NCI-H2196 treated with DMSO at 0.1 percent for 48 hours (cell line): Measurements from ENCODE around the gene CLASP1.
"Not testable (repeated sequence)": the region's sequence is repeated elsewhere in the genome, so short reads cannot be mapped to it uniquely, and the experiment has no call there.

Source experiments
- DNase-seq: peaks from one replicate; lab custom pipeline; 2025; ENCODE audit not compliant: unreplicated experiment; lab: John Stamatoyannopoulos, UW

CLASP1 gene

DNA sequence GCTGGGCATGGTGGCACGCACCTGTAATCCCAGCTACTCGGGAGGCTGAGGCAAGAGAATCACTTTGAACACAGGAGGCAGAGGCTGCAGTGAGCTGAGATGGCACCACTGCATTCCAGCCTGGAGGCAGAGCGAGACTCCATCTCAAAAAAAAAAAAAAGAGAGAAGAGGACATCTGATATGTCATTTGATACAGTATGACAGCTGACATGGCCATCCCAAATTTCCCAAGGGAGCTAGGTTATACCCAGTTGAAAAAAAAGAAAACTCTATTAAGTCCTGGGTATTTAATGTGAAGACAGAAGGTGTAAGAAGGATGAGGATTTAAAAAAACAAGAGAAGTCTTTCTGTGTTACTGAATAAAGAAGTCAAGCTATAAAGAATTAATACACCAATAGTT, 23.3 kb downstream of the CLASP1 start:
- no peak for DNase-seq

DNA sequence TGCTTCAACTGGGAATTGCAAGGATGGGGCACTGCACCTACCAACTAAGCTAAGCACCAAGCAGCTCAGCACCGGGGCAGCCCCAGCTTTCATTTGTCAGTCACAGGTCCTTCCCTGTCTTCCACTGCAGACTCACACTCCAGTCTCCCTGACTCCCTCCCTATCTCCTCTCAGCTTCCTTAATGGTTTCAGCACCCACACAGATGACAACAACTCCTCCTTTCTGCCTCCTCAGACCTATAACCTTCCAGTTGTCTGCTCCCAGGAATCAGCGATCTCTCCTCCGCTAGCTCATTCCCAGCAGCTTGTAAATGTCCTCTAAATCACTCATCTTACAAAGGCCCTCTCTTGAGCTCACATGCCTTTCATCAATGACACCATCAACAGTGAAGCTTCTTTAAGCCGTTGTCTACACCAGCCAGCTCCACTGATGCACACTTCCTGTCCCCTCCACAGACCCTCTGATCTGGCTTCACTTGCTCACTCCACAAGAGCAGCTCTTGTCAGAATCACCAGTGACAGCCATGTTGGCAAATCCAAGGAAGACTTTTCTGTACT, 32.1 kb downstream of the CLASP1 start:
- DNase-seq: no peak

GRCh38 chr2:121613774-121614173, 35.5 kb downstream of the CLASP1 start:
- DNase-seq: no peak

DNA sequence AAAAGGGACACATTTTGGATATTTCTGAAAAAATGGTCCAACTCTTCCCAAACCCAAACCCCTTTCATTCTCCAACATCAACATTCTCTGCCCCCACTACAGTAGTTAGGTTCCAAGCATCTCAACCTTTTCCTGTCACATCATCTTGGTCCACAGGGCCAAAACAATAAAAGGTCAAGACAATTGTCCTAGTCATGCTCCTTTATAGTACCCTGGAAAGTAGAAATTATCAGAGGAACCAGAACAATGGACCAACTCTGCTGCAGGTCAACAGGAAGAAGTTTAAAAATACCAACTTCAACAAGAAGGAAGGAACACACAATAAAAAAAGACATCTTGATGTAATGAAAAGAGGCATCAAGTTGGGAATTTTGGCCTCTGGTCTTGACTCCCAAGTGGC, 36.1 kb downstream of the CLASP1 start:
- DNase-seq: no peak

- DNase-seq: no peak
Observed at GRCh38 chr2:121611730-121612705, 37.2 kb downstream of the CLASP1 start.

DNA sequence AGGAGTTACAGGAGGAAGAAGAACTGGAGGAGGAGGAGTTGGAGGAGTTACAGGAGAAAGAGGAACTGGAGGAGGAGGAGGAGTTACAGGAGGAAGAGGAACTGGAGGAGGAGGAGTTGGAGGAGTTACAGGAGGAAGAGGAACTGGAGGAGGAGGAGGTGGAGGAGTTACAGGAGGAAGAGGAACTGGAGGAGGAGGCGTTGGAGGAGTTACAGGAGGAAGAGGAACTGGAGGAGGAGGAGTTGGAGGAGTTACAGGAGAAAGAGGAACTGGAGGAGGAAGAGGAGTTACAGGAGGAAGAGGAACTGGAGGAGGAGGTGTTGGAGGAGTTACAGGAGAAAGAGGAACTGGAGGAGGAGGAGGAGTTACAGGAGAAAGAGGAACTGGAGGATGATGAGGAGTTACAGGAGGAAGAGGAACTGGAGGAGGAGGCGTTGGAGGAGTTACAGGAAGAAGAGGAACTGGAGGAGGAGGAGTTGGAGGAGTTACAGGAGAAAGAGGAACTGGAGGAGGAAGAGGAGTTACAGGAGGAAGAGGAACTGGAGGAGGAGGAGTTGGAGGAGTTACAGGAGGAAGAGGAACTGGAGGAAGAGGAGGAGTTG, 38.1 kb downstream of the CLASP1 start:
- DNase-seq: not testable (repeated sequence)

DNA sequence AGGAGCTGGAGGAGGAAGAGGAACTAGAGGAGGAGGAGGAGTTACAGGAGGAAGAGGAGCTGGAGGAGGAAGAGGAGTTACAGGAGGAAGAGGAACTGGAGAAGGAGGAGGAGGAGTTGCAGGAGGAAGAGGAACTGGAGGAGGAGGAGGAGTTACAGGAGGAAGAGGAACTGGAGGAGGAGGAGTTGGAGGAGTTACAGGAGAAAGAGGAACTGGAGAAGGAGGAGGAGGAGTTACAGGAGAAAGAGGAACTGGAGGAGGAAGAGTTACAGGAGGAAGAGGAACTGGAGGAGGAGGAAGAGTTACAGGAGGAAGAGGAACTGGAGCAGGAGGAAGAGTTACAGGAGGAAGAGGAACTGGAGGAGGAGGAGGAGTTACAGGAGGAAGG, 38.8 kb downstream of the CLASP1 start:
- DNase-seq: not testable (repeated sequence)

DNA sequence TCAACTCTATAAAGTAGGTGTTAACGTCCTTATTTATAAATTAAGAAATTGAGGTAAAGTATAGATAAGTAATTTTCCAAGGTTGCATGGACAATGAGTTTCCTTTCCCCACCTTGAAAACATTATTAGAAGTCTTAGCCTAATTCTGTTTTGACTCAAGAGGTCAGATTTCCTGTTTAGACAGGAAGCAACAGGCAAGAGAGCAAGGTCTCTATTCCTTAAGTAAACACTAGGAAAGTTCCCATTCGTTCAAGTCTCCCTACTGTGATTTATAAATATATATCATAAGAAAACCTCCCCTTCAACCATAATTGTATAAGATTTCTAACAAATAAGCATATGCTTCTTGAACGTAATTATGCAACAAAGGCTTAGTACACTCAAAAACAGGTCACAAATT, 40.3 kb downstream of the CLASP1 start:
- no peak for DNase-seq

- DNase-seq: no peak
Observed at GRCh38 chr2:121608367-121608766, 40.9 kb downstream of the CLASP1 start.

GRCh38 chr2:121605820-121606733, 43.2 kb downstream of the CLASP1 start:
- no peak for DNase-seq

DNA sequence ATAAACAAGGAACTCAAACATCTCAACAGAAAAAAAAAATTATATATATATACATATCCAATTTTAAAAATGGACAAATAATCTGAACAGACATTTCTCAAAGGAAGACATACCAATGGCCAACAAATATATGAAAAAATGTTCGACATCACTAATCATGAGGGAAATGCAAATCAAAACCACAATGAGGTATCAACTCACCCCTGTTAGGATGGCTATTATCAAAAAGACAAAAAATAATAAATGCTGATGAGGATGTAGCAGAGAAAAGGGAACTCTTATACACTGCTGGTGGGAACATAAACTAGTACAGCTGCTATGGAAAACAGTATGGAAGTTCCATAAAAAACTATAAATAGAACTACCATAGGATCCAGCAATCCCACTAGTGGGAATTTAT, 46.1 kb downstream of the CLASP1 start:
- DNase-seq: no peak

- DNase-seq: no peak
Observed at GRCh38 chr2:121599963-121600651, 49.2 kb downstream of the CLASP1 start.

- no peak for DNase-seq
Observed at GRCh38 chr2:121598087-121598486, 51.2 kb downstream of the CLASP1 start.

- DNase-seq: peak; percentile 36
Observed at GRCh38 chr2:121596221-121597080, 52.8 kb downstream of the CLASP1 start.

DNA sequence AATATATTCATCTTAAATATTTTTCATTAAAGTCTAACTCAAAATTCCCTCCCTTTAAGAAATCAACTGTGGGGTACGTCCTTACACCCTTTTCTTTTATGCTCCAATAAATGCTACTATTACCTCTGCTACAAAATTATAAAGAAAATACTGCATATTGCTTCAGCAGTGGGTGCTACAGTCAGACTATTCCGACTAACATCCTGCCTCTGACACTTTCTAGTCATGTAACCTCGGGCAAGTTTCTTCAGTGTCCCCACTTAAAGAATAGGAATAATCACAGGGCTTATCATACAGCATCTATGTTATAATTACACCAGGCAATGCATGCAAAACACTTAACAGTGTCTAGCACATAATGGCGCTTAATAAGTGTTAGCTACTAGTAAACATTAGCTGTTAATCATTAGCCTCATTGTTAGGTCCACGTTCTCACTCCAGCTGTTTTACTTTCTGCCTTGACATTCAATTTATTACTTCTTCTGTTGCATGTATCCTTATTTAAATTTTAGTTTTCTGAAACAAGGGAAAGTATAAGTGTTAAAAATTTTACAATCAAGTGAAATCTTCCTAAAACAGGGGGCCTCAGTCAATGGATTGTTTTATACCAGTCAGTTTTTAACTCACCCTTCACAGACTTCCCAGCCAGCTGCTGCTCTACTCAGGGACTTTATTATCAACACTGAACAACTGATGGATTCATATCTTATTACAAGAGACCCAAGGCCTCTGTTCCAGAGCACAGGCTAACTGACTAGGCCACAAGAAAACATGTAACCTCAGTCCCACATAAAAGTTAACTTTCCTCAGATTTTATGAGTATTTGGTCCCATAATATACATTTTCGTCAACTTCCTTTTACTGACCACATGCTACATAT, 54.0 kb downstream of the CLASP1 start:
- DNase-seq: no peak

GRCh38 chr2:121591199-121591598, 58.1 kb downstream of the CLASP1 start:
- no peak for DNase-seq

DNA sequence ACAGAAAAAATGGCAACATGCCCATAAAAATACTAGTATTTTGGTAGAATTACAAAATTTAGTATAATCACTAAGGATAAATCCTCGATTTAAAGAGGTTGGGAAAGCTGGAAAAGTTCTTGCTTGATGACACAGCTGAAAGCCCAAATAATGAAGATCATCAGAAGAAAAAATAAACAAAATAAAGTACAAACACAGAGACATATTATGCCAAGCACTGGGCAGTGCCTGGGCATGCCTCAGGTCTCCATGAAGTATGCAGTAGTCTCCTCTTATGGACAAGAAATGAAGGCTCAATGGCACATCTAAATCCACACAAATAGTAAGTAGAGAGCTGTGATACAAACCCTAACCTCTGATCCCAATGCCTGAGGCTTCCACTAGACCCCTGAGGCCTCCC, 60.9 kb downstream of the CLASP1 start:
- DNase-seq: no peak

DNA sequence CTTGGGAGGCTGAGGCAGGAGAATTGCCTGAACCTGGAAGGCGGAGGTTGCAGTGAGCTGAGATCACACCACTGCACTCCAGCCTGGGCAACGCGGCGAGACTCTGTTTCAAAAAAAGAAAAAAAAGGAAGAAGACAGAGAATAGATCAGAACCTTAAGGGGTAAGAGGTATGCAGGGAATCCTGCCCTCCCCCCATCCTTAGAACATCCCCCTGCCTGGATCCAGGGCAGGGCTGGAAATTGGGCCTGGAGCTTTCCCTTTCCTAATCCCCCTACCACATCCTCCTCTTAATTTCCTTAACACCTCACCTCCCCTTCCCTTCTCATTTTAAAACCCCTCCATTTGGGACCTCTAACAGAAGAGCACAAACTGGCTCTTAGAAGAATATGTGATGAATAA, 62.1 kb downstream of the CLASP1 start:
- no peak for DNase-seq

DNA sequence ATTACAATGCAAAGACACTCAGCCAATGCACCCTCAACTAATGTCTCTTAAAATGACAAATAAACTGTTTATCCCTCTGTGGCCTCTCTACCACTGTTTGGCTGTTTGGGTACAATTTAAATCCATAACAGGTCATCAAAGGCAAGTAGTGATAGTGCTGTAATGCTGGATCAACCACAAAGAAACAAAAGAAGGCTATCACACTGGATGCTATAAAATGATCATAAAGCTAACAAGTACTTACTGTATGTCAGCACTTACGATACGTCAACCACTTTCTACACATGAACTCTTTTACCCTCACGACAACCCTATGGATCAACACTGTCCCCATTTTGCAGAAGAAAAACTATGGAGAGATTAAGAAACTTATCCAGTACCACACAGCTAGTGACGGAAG, 64.5 kb downstream of the CLASP1 start:
- no peak for DNase-seq
